Smooth muscle cell of the pulmonary artery (primary cell): ENCODE data around the gene TKT. TPM values are rescaled to one million over a fixed set of nuclear protein-coding genes. Genes with fewer than 3 reads are reported as not detected.

Experiments
- total RNA-seq: library from RNA; depleted of rRNA; stranded (reverse); fragments of >200 nt; gene quantifications from 2 replicates; pipeline ENCODE4 v1.2.3, GENCODE V29; 2014

Gene TKT, protein sequence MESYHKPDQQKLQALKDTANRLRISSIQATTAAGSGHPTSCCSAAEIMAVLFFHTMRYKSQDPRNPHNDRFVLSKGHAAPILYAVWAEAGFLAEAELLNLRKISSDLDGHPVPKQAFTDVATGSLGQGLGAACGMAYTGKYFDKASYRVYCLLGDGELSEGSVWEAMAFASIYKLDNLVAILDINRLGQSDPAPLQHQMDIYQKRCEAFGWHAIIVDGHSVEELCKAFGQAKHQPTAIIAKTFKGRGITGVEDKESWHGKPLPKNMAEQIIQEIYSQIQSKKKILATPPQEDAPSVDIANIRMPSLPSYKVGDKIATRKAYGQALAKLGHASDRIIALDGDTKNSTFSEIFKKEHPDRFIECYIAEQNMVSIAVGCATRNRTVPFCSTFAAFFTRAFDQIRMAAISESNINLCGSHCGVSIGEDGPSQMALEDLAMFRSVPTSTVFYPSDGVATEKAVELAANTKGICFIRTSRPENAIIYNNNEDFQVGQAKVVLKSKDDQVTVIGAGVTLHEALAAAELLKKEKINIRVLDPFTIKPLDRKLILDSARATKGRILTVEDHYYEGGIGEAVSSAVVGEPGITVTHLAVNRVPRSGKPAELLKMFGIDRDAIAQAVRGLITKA
- 467 and 693 TPM in 2 replicates for total RNA-seq

DNA sequence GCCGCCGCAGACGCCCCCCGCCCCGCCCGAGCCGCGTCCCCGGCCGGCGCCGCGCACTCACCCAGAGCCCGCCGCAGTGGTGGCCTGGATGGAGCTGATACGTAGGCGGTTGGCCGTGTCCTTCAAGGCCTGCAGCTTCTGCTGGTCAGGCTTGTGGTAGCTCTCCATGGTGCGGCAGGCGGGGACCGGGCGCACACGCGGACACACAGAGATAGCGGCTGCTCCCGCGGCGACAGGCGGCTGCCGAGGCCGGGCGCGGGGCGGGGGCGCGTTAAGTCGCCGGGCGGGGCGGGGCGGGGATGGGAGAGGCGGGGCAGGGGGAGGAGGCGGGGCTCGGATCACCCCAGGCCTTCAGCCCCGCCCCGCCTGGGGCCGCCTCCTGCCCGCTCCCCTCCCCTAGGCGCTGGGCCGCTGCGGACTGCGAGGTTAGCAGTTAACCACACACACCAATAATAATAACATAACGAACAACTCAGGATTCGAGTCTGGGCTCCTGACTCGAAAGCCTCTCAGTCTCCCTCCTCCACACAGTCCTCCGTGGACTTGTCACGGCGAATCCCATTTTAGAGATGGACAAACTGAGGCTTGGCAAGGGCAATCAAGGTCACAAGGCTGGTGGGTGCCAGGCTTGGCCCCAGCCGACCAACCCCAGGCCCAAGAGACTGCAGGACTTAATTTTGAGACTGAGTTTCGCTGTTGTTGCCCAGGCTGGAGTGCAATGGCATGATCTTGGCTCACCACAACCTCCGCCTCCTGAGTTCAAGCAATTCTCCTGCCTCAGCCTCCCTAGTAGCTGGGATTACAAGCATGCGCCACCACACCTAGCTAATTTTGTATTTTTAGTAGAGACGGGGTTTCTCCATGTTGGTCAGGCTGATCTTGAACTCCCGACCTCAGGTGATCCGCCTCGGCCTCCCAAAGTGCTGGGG is at the start of gene TKT:
Gene TKT, minus strand, starts transcription at position 248 of the 929 bp plus-strand sequence. Its CDS starts 80 bp downstream, at position 168.

Other genes with a start within 250 kb of the TKT start
- gene SFMBT1, start 209.9 kb downstream of the TKT start, total RNA-seq, result 2.5 and 4.5 TPM in 2 replicates
- 16.4 and 23.6 TPM in 2 replicates for gene RFT1, start 125.6 kb downstream of the TKT start, total RNA-seq
- gene PRKCD, start 94.8 kb downstream of the TKT start, total RNA-seq, result 6.8 and 9.7 TPM in 2 replicates
- gene DCP1A, start 91.5 kb upstream of the TKT start, total RNA-seq, result 13.1 and 15.1 TPM in 2 replicates
- 0.07 and 0.46 TPM in 2 replicates for gene CACNA1D, start 238.6 kb upstream of the TKT start, total RNA-seq